CD14-positive monocyte (primary cell): ENCODE data around the gene EXTL1. TPM values are rescaled to one million over a fixed set of nuclear protein-coding genes. Genes with fewer than 3 reads are reported as not detected.

Experiments
- DNase-seq, 3 donors: peaks; one replicate each; pipeline ENCODE4 v3.0.0-alpha.2; 2011 to 2022
- H2AFZ ChIP-seq: 2 replicates; pipeline ENCODE4 v1.6.0; 2012; ENCODE audit warnings: mild to moderate bottlenecking, low read depth, low read length, inconsistent platforms; ENCODE audit not compliant: insufficient read depth, poor library complexity, severe bottlenecking
- H3K27ac ChIP-seq, 2 donors: 1 replicate in 1 of 2; 2 replicates in 1 of 2; pipeline ENCODE4 v1.5.1; 2012 to 2013; ENCODE audit warnings: low read length in 2 of 2, control low read depth in 1 of 2, inconsistent platforms in 1 of 2, low read depth in 1 of 2, mild to moderate bottlenecking in 1 of 2
- H3K27me3 ChIP-seq, 2 donors: one replicate each; pipeline versions ENCODE4 v1.6.0 to v1.6.1; 2011 to 2013; ENCODE audit warnings: low read length in 2 of 2; ENCODE audit not compliant: control insufficient read depth in 2 of 2, insufficient read depth in 2 of 2
- H3K36me3 ChIP-seq, 2 donors: replicated peaks in 1 of 2; 1 replicate in 1 of 2; 2 replicates in 1 of 2; pipeline versions ENCODE4 v1.5.1 to v1.6.1; 2012 to 2013; ENCODE audit warnings: low read length in 2 of 2, control low read depth in 1 of 2, inconsistent platforms in 1 of 2, mild to moderate bottlenecking in 1 of 2; ENCODE audit not compliant: insufficient read depth in 2 of 2, control insufficient read depth in 1 of 2
- H3K4me1 ChIP-seq, 2 donors: 1 replicate in 1 of 2; 2 replicates in 1 of 2; pipeline versions ENCODE4 v1.5.1 to v1.6.1; 2012 to 2013; ENCODE audit warnings: low read length in 2 of 2, control low read depth in 1 of 2, inconsistent platforms in 1 of 2, mild to moderate bottlenecking in 1 of 2, moderate library complexity in 1 of 2; ENCODE audit not compliant: insufficient read depth in 2 of 2, control insufficient read depth in 1 of 2
- H3K4me2 ChIP-seq: replicated peaks from 2 replicates; pipeline ENCODE3; 2012; ENCODE audit warnings: low read length, moderate library complexity, mild to moderate bottlenecking; ENCODE audit not compliant: poor library complexity, severe bottlenecking; ENCODE audit errors: extremely low read depth
- H3K4me3 ChIP-seq, 3 experiments: fragments of 200-600 bp in 1 of 3; sonication (generic) in 1 of 3; replicated peaks in 1 of 3; 1 replicate in 2 of 3; 2 replicates in 1 of 3; pipeline ENCODE4 v1.5.1; 2011 to 2013; ENCODE audit warnings: low read length in 3 of 3, mild to moderate bottlenecking in 3 of 3, control low read depth in 2 of 3, low read depth in 2 of 3, inconsistent platforms in 1 of 3, moderate library complexity in 1 of 3
- H3K79me2 ChIP-seq: 2 replicates; pipeline ENCODE4 v1.6.0; 2012; ENCODE audit warnings: mild to moderate bottlenecking, control low read depth, inconsistent platforms, low read length, moderate library complexity; ENCODE audit not compliant: insufficient read depth
- H3K9ac ChIP-seq: 2 replicates; pipeline ENCODE4 v1.6.0; 2017; ENCODE audit warnings: low read length, mild to moderate bottlenecking; ENCODE audit not compliant: insufficient read depth, poor library complexity, severe bottlenecking
- H3K9me3 ChIP-seq, 2 donors: replicated peaks in 1 of 2; 1 replicate in 1 of 2; 2 replicates in 1 of 2; pipeline versions ENCODE4 v1.5.1 to v1.6.1; 2012 to 2013; ENCODE audit warnings: low read length in 2 of 2, control low read depth in 1 of 2; ENCODE audit not compliant: control insufficient read depth in 1 of 2, insufficient read depth in 1 of 2
- H4K20me1 ChIP-seq: 2 replicates; pipeline ENCODE4 v1.6.0; 2012; ENCODE audit warnings: mild to moderate bottlenecking, low read length, control low read depth, moderate library complexity; ENCODE audit not compliant: insufficient read depth
- H3K27ac Mint-ChIP-seq, 7 donors: one replicate each; pipeline ENCODE4 v1.8.0; 2020; ENCODE audit warnings: mild to moderate bottlenecking in 7 of 7, mixed read lengths in 7 of 7, moderate library complexity in 6 of 7, inconsistent platforms in 2 of 7
- H3K27me3 Mint-ChIP-seq, 3 donors: one replicate each; pipeline ENCODE4 v1.8.0; 2021 to 2022; ENCODE audit warnings: low read depth in 3 of 3, mild to moderate bottlenecking in 3 of 3, mixed read lengths in 3 of 3, moderate library complexity in 3 of 3, inconsistent platforms in 1 of 3
- H3K36me3 Mint-ChIP-seq, 2 donors: one replicate each; pipeline ENCODE4 v1.8.0; 2020; ENCODE audit warnings: mixed read lengths in 2 of 2, inconsistent platforms in 1 of 2, mild to moderate bottlenecking in 1 of 2
- H3K4me1 Mint-ChIP-seq: one replicate; pipeline ENCODE4 v1.8.0; 2020; ENCODE audit warnings: mild to moderate bottlenecking, mixed read lengths
- H3K4me3 Mint-ChIP-seq, 2 donors: one replicate each; pipeline ENCODE4 v1.8.0; 2020; ENCODE audit warnings: mild to moderate bottlenecking in 2 of 2, mixed read lengths in 2 of 2, moderate library complexity in 1 of 2
- H3K9me3 Mint-ChIP-seq, 7 donors: one replicate each; pipeline ENCODE4 v1.8.0; 2020 to 2022; ENCODE audit warnings: mixed read lengths in 7 of 7, mild to moderate bottlenecking in 6 of 7, moderate library complexity in 6 of 7, inconsistent platforms in 2 of 7
- WGBS: methylation state at CpG from one replicate; pipeline ENCODE4 v1.1.5; 2013; ENCODE audit warnings: missing lambda C conversion rate; ENCODE audit not compliant: insufficient coverage; 5-methylcytosine and 5-hydroxymethylcytosine counted together
- intact Hi-C, 2 donors: fragments of 100-400 bp; cut with micrococcal nuclease; formaldehyde crosslinking; loops; one replicate each; pipeline versions ENCODE4 v1.15.0 to v1.15.1; 2023
- polyA plus RNA-seq, 3 donors: library from polyadenylated mRNA; depleted of rRNA in 1 of 3; unstranded in 2 of 3; stranded (reverse) in 1 of 3; fragments of 300-500 nt in 2 of 3; fragments of >200 nt in 1 of 3; fragmentation: Illumina TruSeq in 2 of 3; gene quantifications; 1 replicate in 2 of 3; 2 replicates in 1 of 3; pipeline ENCODE4 v1.2.3, GENCODE V29; 2012 to 2021
- TF ChIP-seq, protein P1 (sequence below): fragments of 200-600 bp; IDR thresholded peaks from one replicate; pipeline ENCODE4 v1.8.0; 2022; ENCODE audit warnings: antibody characterized with exemption, mild to moderate bottlenecking

Gene EXTL1
- polyA plus RNA-seq, 3 donors = not detected

- H4K20me1 ChIP-seq = no peaks in the 10 kb centered on the region
- DNase-seq = no peak
- no peak overlapping the region for H3K4me3 ChIP-seq
- intact Hi-C loops = no loop called here
- no peaks in the 10 kb centered on the region for H3K36me3 Mint-ChIP-seq
- WGBS = 70% methylated on average over 2 of the region's 2 CpGs
- no peak overlapping the region for H3K4me3 Mint-ChIP-seq
- peaks cover 15 to 16% of the 10 kb centered on the region in 2 donors for H3K4me1 ChIP-seq
- H3K79me2 ChIP-seq = no peaks in the 10 kb centered on the region
- peaks cover 19% of the 10 kb centered on the region for H3K4me1 Mint-ChIP-seq
- peaks cover 0 to 5% (median 2%) of the 10 kb centered on the region in 3 donors for H3K27me3 Mint-ChIP-seq
- no peak overlapping the region for H3K9ac ChIP-seq
- TF ChIP-seq, protein P1, sequence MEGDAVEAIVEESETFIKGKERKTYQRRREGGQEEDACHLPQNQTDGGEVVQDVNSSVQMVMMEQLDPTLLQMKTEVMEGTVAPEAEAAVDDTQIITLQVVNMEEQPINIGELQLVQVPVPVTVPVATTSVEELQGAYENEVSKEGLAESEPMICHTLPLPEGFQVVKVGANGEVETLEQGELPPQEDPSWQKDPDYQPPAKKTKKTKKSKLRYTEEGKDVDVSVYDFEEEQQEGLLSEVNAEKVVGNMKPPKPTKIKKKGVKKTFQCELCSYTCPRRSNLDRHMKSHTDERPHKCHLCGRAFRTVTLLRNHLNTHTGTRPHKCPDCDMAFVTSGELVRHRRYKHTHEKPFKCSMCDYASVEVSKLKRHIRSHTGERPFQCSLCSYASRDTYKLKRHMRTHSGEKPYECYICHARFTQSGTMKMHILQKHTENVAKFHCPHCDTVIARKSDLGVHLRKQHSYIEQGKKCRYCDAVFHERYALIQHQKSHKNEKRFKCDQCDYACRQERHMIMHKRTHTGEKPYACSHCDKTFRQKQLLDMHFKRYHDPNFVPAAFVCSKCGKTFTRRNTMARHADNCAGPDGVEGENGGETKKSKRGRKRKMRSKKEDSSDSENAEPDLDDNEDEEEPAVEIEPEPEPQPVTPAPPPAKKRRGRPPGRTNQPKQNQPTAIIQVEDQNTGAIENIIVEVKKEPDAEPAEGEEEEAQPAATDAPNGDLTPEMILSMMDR = no peak
- H3K9me3 ChIP-seq = no peaks in the 10 kb centered on the region
- H3K27ac Mint-ChIP-seq = peak overlapping the region in 1 of 7 donors; percentile 50
- no peaks in the 10 kb centered on the region for H3K9me3 Mint-ChIP-seq
- H3K4me2 ChIP-seq = peak overlapping the region; percentile 19
- H3K36me3 ChIP-seq = no peaks in the 10 kb centered on the region
- no peaks in the 10 kb centered on the region for H3K27me3 ChIP-seq
- no peak overlapping the region for H3K27ac ChIP-seq
- H2AFZ ChIP-seq = no peak overlapping the region
Observed at GRCh38 chr1:26003756-26004155, 17.8 kb upstream of the EXTL1 start.

DNA sequence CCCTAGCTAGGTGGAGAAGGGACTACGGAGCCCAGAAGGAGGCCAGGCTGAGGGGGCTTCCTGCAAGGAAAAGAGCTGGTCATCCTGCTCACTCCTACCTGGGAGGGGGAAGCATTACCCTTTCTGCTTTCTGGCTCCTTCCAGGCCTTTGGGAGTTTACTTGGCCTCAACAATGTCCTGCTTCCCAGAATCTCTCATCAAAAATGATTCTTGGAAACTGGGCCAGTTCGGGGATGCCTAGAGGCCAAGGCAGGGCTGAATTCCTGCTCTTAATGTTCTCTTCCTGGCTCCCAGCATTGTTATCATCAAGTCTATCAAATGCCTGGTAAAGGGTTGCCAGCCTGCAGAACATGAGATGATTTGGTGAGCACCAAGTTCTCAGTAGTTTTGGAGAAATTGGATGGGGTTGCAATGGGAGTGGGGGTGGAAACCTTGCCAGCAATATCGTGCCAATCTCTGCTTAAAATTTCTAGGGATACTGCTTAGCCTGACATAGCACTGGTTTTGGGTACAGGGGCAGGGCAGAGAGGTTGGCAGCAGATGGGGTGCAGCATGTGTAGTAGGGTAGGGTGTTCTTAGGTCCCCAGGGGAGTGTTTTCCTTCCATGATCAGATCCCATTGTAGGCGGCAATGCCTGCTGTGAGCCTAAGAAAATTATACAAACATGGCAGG is 16.0 kb upstream of the EXTL1 start:
- Histone ChIP-seq H3K9me3 (no peaks in the 10 kb centered on the region), H3K27me3 (no peaks in the 10 kb centered on the region), H3K9ac (no peak overlapping the region), H3K36me3 (no peaks in the 10 kb centered on the region), H3K4me3 (no peak overlapping the region), H3K79me2 (no peaks in the 10 kb centered on the region), H3K4me1 (peaks cover 15 to 16% of the 10 kb centered on the region in 2 donors), H3K4me2 (no peak overlapping the region), H2AFZ (no peak overlapping the region), H3K27ac (no peak overlapping the region), H4K20me1 (no peaks in the 10 kb centered on the region)
- intact Hi-C loops = no loop called here
- Mint-ChIP-seq H3K4me3 (no peak overlapping the region), H3K27me3 (peaks cover 1 to 5% (median 2%) of the 10 kb centered on the region in 3 donors), H3K36me3 (no peaks in the 10 kb centered on the region), H3K9me3 (no peaks in the 10 kb centered on the region), H3K27ac (no peak overlapping the region), H3K4me1 (peaks cover 19% of the 10 kb centered on the region)
- WGBS = 86% methylated on average over 4 of the region's 4 CpGs
- TF ChIP-seq, protein P1 = no peak
- no peak for DNase-seq
